ENCODE measurements around the gene NQO2.
A peak's percentile ranks its signal among the peaks of the same experiment; 100 is the strongest.

Gene NQO2

GRCh38 chr6:2984738-2985406, 14.8 kb upstream of the NQO2 start:
- no peak for TF ChIP-seq L3MBTL2 (conservative IDR thresholded peaks at IDR 0.05)
- no peak for TF ChIP-seq BHLHE40 (IDR thresholded peaks at IDR 0.05; ENCODE audit: borderline replicate concordance)
- no peak for TF ChIP-seq HDGF (IDR thresholded peaks at IDR 0.05; ENCODE audit: borderline replicate concordance)
- TF ChIP-seq ZNF384 (IDR thresholded peaks at IDR 0.05): no peak
- TF ChIP-seq TARDBP (IDR thresholded peaks at IDR 0.05): no peak
- no peak for TF ChIP-seq ELF4 (IDR thresholded peaks at IDR 0.05)
- TF ChIP-seq LEF1 (IDR thresholded peaks at IDR 0.05; ENCODE audit: borderline replicate concordance): no peak
- no peak for TF ChIP-seq FOXM1 (IDR thresholded peaks at IDR 0.05; ENCODE audit: borderline replicate concordance)
- no peak for TF ChIP-seq SUZ12 (IDR thresholded peaks at IDR 0.05)
- TF ChIP-seq FOXK2 (IDR thresholded peaks at IDR 0.05): no peak
- no peak for TF ChIP-seq NFRKB (IDR thresholded peaks at IDR 0.05)
- TF ChIP-seq SP1 (IDR thresholded peaks at IDR 0.05): no peak
- TF ChIP-seq CTBP1 (IDR thresholded peaks at IDR 0.05; ENCODE audit: borderline replicate concordance): no peak
- no peak for TF ChIP-seq ARNT (IDR thresholded peaks at IDR 0.05)
- TF ChIP-seq PKNOX1 (IDR thresholded peaks at IDR 0.05): no peak
- TF ChIP-seq FOXA1 (IDR thresholded peaks at IDR 0.05): no peak
- CTCF ChIA-PET: interaction anchor here (8.8 kb wide), 1 partner anchor 33 kb away, joined by 64 read pairs; no protein-coding TSS in a partner anchor
- DNase-seq (ENCODE audit: extremely low spot score): no peak
- POLR2A ChIA-PET: interaction anchor here (1.5 kb wide), 1 partner anchor 13 kb away, joined by 8 read pairs; the partner anchor contains the start of gene SERPINB6

- no peak for DNase-seq (ENCODE audit: extremely low spot score)
- ChIA-PET CTCF (interaction anchor here (0.6 to 8.8 kb wide), 3 partner anchors 35 to 987 kb away, joined by 4 to 64 read pairs (median 5); no protein-coding TSS in a partner anchor), POLR2A (interaction anchor here (0.6 to 5.0 kb wide), 8 partner anchors 9 to 81 kb away, joined by 3 to 28 read pairs (median 4); partner anchors contain the start of genes NQO2, RIPK1 and SERPINB6)
- TF ChIP-seq HDGF (IDR thresholded peaks at IDR 0.05; ENCODE audit: borderline replicate concordance): no peak
- no peak for TF ChIP-seq ARNT (IDR thresholded peaks at IDR 0.05)
- no peak for TF ChIP-seq ELF4 (IDR thresholded peaks at IDR 0.05)
- TF ChIP-seq L3MBTL2 (conservative IDR thresholded peaks at IDR 0.05): no peak
- TF ChIP-seq ZNF384 (IDR thresholded peaks at IDR 0.05): no peak
- TF ChIP-seq FOXM1 (IDR thresholded peaks at IDR 0.05; ENCODE audit: borderline replicate concordance): no peak
- no peak for TF ChIP-seq BHLHE40 (IDR thresholded peaks at IDR 0.05; ENCODE audit: borderline replicate concordance)
- TF ChIP-seq PKNOX1 (IDR thresholded peaks at IDR 0.05): no peak
- TF ChIP-seq TARDBP (IDR thresholded peaks at IDR 0.05): no peak
- TF ChIP-seq SP1 (IDR thresholded peaks at IDR 0.05): no peak
- TF ChIP-seq FOXA1 (IDR thresholded peaks at IDR 0.05): no peak
- TF ChIP-seq FOXK2 (IDR thresholded peaks at IDR 0.05): no peak
- TF ChIP-seq NFRKB (IDR thresholded peaks at IDR 0.05): no peak
- TF ChIP-seq SUZ12 (IDR thresholded peaks at IDR 0.05): no peak
- no peak for TF ChIP-seq CTBP1 (IDR thresholded peaks at IDR 0.05; ENCODE audit: borderline replicate concordance)
- TF ChIP-seq LEF1 (IDR thresholded peaks at IDR 0.05; ENCODE audit: borderline replicate concordance): no peak
These were observed 12.9 kb upstream of the NQO2 start for GRCh38 chr6:2986722-2987221.

- CTCF ChIA-PET: interaction anchor here (0.5 to 8.8 kb wide), 3 partner anchors 36 to 243 kb away, joined by 3 to 64 read pairs (median 8); no protein-coding TSS in a partner anchor
- POLR2A ChIA-PET: interaction anchor here (0.7 to 5.0 kb wide), 16 partner anchors 13 to 231 kb away, joined by 3 to 30 read pairs (median 6); partner anchors contain the start of genes SERPINB1 and SERPINB6
- no peak for DNase-seq (ENCODE audit: extremely low spot score)
- TF ChIP-seq CTBP1 (IDR thresholded peaks at IDR 0.05; ENCODE audit: borderline replicate concordance) (no peak), ARNT (IDR thresholded peaks at IDR 0.05) (no peak), FOXA1 (IDR thresholded peaks at IDR 0.05) (no peak), SUZ12 (IDR thresholded peaks at IDR 0.05) (no peak), L3MBTL2 (conservative IDR thresholded peaks at IDR 0.05) (no peak), PKNOX1 (IDR thresholded peaks at IDR 0.05) (no peak), HDGF (IDR thresholded peaks at IDR 0.05; ENCODE audit: borderline replicate concordance) (no peak), ZNF384 (IDR thresholded peaks at IDR 0.05) (no peak), BHLHE40 (IDR thresholded peaks at IDR 0.05; ENCODE audit: borderline replicate concordance) (no peak), ELF4 (IDR thresholded peaks at IDR 0.05) (no peak), LEF1 (IDR thresholded peaks at IDR 0.05; ENCODE audit: borderline replicate concordance) (no peak), NFRKB (IDR thresholded peaks at IDR 0.05) (no peak)
These were observed 11.6 kb upstream of the NQO2 start for GRCh38 chr6:2988094-2988425.

GRCh38 chr6:2988426-2989331, 11.0 kb upstream of the NQO2 start:
- DNase-seq (ENCODE audit: extremely low spot score): peak; percentile 70
- ChIA-PET CTCF (interaction anchor here (0.5 to 8.8 kb wide), 7 partner anchors 17 to 242 kb away, joined by 3 to 64 read pairs (median 4); no protein-coding TSS in a partner anchor), POLR2A (interaction anchor here (0.7 to 5.0 kb wide), 30 partner anchors 8 to 1032 kb away, joined by 3 to 30 read pairs (median 4); partner anchors contain the start of genes NQO2, RIPK1, SERPINB1 and SERPINB6)
- TF ChIP-seq ARNT (IDR thresholded peaks at IDR 0.05) (no peak), NFRKB (IDR thresholded peaks at IDR 0.05) (no peak), SP1 (IDR thresholded peaks at IDR 0.05) (no peak), FOXK2 (IDR thresholded peaks at IDR 0.05) (no peak), FOXM1 (IDR thresholded peaks at IDR 0.05; ENCODE audit: borderline replicate concordance) (peak; percentile 83; the same call in 1 of the 2 replicates), ELF4 (IDR thresholded peaks at IDR 0.05) (no peak), HDGF (IDR thresholded peaks at IDR 0.05; ENCODE audit: borderline replicate concordance) (no peak), CTBP1 (IDR thresholded peaks at IDR 0.05; ENCODE audit: borderline replicate concordance) (no peak), TARDBP (IDR thresholded peaks at IDR 0.05) (no peak), SUZ12 (IDR thresholded peaks at IDR 0.05) (no peak), LEF1 (IDR thresholded peaks at IDR 0.05; ENCODE audit: borderline replicate concordance) (no peak), L3MBTL2 (conservative IDR thresholded peaks at IDR 0.05) (peak; percentile 82), FOXA1 (IDR thresholded peaks at IDR 0.05) (no peak), ZNF384 (IDR thresholded peaks at IDR 0.05) (no peak), PKNOX1 (IDR thresholded peaks at IDR 0.05) (no peak), BHLHE40 (IDR thresholded peaks at IDR 0.05; ENCODE audit: borderline replicate concordance) (no peak)
